ENCODE results near the gene PNPLA2.

GRCh38 chr11:778976-779954 is 39.4 kb upstream of the PNPLA2 start:
- TF ChIP-seq CTCF (IDR thresholded peaks at IDR 0.05) (no peak), ZFX (IDR thresholded peaks at IDR 0.05; ENCODE audit: borderline replicate concordance) (no peak)
